ENCODE measurements around the gene TXNDC11. TPM values are rescaled to one million over a fixed set of nuclear protein-coding genes. Genes with fewer than 3 reads are reported as not detected.
A peak's percentile ranks its signal among the peaks of the same experiment; 100 is the strongest.

TXNDC11 gene
- total RNA-seq, 1 experiment from 2014 or later = 51.3 TPM

DNA sequence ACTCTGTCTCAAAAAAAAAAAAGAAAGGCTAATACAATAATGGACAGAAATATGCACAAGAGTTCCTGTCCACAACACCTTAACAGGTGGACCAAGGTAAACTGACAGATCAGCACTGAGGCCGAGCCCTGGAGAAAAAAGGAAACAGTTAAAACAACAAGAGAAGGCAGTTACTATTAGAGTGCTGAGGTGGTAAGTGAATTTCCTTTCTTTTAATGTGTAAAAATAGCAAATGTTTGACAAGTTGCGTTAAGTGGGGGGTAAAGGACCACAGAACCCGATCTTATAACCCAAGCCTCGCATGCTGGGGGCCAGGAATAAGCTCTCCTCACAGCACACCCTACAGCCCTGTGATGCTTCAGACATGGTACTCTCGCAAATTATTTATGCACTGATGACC lies 24.8 kb downstream of the TXNDC11 start:
- H3K4me3 Mint-ChIP-seq (ENCODE audit: low read depth, unreplicated experiment) = no peak overlapping the region
- peaks cover 49% of the 10 kb centered on the region for H3K4me1 Mint-ChIP-seq (ENCODE audit: low read depth, unreplicated experiment)
- CTCF ChIA-PET = interaction anchor here (0.6 to 0.7 kb wide), 4 partner anchors 10 to 316 kb away, joined by 3 to 7 read pairs (median 4); no protein-coding TSS in a partner anchor
- intact Hi-C loops (cut with micrococcal nuclease; ENCODE audit: unreplicated experiment) = loop anchor here (5.0 kb wide), 1 partner anchor 186 kb away; no protein-coding TSS in a partner anchor
- DNase-seq = no peak
- TF ChIP-seq, protein P1, sequence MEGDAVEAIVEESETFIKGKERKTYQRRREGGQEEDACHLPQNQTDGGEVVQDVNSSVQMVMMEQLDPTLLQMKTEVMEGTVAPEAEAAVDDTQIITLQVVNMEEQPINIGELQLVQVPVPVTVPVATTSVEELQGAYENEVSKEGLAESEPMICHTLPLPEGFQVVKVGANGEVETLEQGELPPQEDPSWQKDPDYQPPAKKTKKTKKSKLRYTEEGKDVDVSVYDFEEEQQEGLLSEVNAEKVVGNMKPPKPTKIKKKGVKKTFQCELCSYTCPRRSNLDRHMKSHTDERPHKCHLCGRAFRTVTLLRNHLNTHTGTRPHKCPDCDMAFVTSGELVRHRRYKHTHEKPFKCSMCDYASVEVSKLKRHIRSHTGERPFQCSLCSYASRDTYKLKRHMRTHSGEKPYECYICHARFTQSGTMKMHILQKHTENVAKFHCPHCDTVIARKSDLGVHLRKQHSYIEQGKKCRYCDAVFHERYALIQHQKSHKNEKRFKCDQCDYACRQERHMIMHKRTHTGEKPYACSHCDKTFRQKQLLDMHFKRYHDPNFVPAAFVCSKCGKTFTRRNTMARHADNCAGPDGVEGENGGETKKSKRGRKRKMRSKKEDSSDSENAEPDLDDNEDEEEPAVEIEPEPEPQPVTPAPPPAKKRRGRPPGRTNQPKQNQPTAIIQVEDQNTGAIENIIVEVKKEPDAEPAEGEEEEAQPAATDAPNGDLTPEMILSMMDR (IDR thresholded peaks at IDR 0.05; ENCODE audit: unreplicated experiment) = no peak
- H3K36me3 Mint-ChIP-seq (ENCODE audit: insufficient read depth, unreplicated experiment) = peaks cover 52% of the 10 kb centered on the region
- H3K9me3 Mint-ChIP-seq (ENCODE audit: low read depth, unreplicated experiment) = no peaks in the 10 kb centered on the region
- H3K27me3 Mint-ChIP-seq (ENCODE audit: unreplicated experiment) = no peaks in the 10 kb centered on the region
- BruUV-seq (replicated peaks) = no TSS peak
- peak overlapping the region; percentile 47 for H3K27ac Mint-ChIP-seq (ENCODE audit: unreplicated experiment)

DNA sequence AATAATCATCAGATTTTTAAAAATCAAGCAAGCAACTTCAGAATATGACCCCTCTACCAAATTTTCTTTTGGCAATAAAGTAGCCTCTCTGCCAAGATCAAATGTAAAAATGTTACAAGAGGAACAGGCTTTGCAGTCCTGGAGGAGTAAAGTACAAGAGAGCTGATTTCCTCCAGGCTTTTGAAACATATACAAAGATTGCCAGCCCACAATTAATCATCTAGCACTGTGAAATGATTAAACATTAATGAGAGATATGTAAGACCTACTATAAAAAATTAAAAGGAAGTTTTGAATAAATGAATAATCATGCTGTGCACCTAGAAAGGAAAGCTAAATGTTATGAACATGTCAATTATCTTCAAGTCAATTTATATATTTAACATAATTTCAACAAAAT lies 26.3 kb downstream of the TXNDC11 start:
- CTCF ChIA-PET = interaction anchor here (0.7 to 1.9 kb wide), 5 partner anchors 10 to 320 kb away, joined by 3 to 8 read pairs (median 5); no protein-coding TSS in a partner anchor
- TF ChIP-seq, protein P1 (IDR thresholded peaks at IDR 0.05; ENCODE audit: unreplicated experiment) = no peak
- BruUV-seq (replicated peaks) = no TSS peak
- H3K36me3 Mint-ChIP-seq (ENCODE audit: insufficient read depth, unreplicated experiment) = peaks cover 62% of the 10 kb centered on the region
- H3K4me1 Mint-ChIP-seq (ENCODE audit: low read depth, unreplicated experiment) = peaks cover 38% of the 10 kb centered on the region
- no peaks in the 10 kb centered on the region for H3K27me3 Mint-ChIP-seq (ENCODE audit: unreplicated experiment)
- H3K9me3 Mint-ChIP-seq (ENCODE audit: low read depth, unreplicated experiment) = no peaks in the 10 kb centered on the region
- peak overlapping the region; percentile 5 for H3K4me3 Mint-ChIP-seq (ENCODE audit: low read depth, unreplicated experiment)
- peak overlapping the region; percentile 28 for H3K27ac Mint-ChIP-seq (ENCODE audit: unreplicated experiment)
- intact Hi-C loops (cut with micrococcal nuclease; ENCODE audit: unreplicated experiment) = loop anchor here (5.0 kb wide), 1 partner anchor 184 kb away; no protein-coding TSS in a partner anchor
- DNase-seq = no peak

DNA sequence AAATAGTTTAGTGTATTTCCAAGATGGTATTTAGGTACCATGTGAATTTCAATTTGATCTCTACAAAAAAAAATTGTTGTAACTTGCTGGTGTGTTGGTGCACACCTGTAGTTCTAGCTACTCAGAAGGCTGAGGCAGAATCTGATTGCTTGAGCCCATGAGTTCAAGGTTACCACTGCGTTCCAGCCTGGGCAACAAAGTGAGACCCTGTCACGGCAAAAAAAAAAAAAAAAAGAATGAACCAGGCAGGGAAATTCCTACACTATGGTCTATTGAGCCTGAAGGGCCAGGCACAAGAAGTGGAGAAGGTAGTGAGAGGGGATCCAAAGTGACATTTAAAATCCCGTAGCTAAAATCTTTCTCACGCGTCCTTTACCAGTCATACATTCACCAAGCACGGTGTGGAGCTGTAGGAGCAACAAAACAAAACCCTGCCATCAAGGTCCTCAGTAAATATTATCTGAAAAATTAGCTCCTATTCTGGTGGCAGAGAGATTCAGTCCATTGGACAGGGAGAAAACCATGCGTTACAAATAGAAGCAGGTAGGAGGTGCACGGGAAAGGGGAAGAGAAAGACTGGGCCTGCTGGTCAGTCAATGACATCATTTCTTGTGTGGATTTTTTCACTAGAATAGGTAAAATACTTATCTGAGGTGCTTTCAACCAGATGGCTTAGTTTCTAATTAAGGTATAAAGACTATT lies 27.3 kb downstream of the TXNDC11 start:
- peak overlapping the region; percentile 28 for H3K27ac Mint-ChIP-seq (ENCODE audit: unreplicated experiment)
- no peaks in the 10 kb centered on the region for H3K9me3 Mint-ChIP-seq (ENCODE audit: low read depth, unreplicated experiment)
- CTCF ChIA-PET = interaction anchor here (0.5 to 1.9 kb wide), 10 partner anchors 10 to 1138 kb away, joined by 3 to 14 read pairs (median 4); partner anchors contain the start of gene ZC3H7A
- H3K4me1 Mint-ChIP-seq (ENCODE audit: low read depth, unreplicated experiment) = peaks cover 38% of the 10 kb centered on the region
- BruUV-seq (replicated peaks) = TSS peak; percentile 2
- TF ChIP-seq, protein P1 (IDR thresholded peaks at IDR 0.05; ENCODE audit: unreplicated experiment) = no peak
- H3K4me3 Mint-ChIP-seq (ENCODE audit: low read depth, unreplicated experiment) = no peak overlapping the region
- intact Hi-C loops (cut with micrococcal nuclease; ENCODE audit: unreplicated experiment) = loop anchor here (5.0 kb wide), 1 partner anchor 183 kb away; no protein-coding TSS in a partner anchor
- H3K36me3 Mint-ChIP-seq (ENCODE audit: insufficient read depth, unreplicated experiment) = peaks cover 59% of the 10 kb centered on the region
- H3K27me3 Mint-ChIP-seq (ENCODE audit: unreplicated experiment) = no peaks in the 10 kb centered on the region
- DNase-seq = no peak

DNA sequence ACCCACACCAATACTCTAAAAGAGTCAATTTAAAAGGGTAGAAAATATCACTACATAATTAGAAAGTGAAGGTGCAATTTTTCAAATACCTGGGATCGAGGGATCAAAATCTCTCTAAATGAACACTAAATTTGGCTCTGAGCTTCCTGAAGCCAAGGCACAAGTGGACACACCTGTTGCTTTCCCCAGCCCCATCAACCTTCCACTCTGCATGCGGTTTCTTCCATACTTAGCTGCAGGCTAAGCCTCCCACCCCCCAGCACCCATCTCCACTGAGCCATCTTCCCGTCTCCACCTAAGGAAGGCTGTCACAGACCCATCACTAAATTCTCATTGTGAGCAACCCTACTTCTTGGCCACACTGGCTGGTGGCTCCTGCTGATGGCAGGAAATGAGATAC lies 30.5 kb downstream of the TXNDC11 start:
- H3K36me3 Mint-ChIP-seq (ENCODE audit: insufficient read depth, unreplicated experiment) = peaks cover 65% of the 10 kb centered on the region
- no TSS peak for BruUV-seq (replicated peaks)
- intact Hi-C loops (cut with micrococcal nuclease; ENCODE audit: unreplicated experiment) = no loop called here
- H3K27me3 Mint-ChIP-seq (ENCODE audit: unreplicated experiment) = no peaks in the 10 kb centered on the region
- H3K4me3 Mint-ChIP-seq (ENCODE audit: low read depth, unreplicated experiment) = no peak overlapping the region
- peaks cover 29% of the 10 kb centered on the region for H3K4me1 Mint-ChIP-seq (ENCODE audit: low read depth, unreplicated experiment)
- H3K27ac Mint-ChIP-seq (ENCODE audit: unreplicated experiment) = no peak overlapping the region
- TF ChIP-seq, protein P1 (IDR thresholded peaks at IDR 0.05; ENCODE audit: unreplicated experiment) = no peak
- no peaks in the 10 kb centered on the region for H3K9me3 Mint-ChIP-seq (ENCODE audit: low read depth, unreplicated experiment)
- CTCF ChIA-PET = interaction anchor here (0.6 to 1.2 kb wide), 2 partner anchors 10 to 617 kb away, joined by 3 read pairs; no protein-coding TSS in a partner anchor
- DNase-seq = no peak
